C4-2B (cell line): ENCODE measurements around the gene OTUD7B.

Experiments
- CTCF ChIP-seq: fragments of 450-650 bp; conservative IDR thresholded peaks from 2 replicates; pipeline ENCODE4 v1.5.1; 2017; ENCODE audit warnings: mild to moderate bottlenecking
- ZFX ChIP-seq: fragments of 450-650 bp; IDR thresholded peaks from 2 replicates; pipeline ENCODE4 v1.6.1; 2017

- no peak for TF ChIP-seq CTCF
- TF ChIP-seq ZFX, result no peak
These were observed 94.9 kb downstream of the OTUD7B start for GRCh38 chr1:149915429-149916192.
